ENCODE results near the gene CPED1.
"Not testable (repeated sequence)": the region's sequence is repeated elsewhere in the genome, so short reads cannot be mapped to it uniquely, and the experiment has no call there.

Gene CPED1

GRCh38 chr7:121172484-121172883 lies 184.0 kb downstream of the CPED1 start:
- no peak for DNase-seq (ENCODE audit: low read depth in 4 of 4, low spot score in 1 of 4)

- no peak for DNase-seq (ENCODE audit: low read depth in 4 of 4, low spot score in 1 of 4)
These were observed 187.3 kb downstream of the CPED1 start for GRCh38 chr7:121175826-121176225.

GRCh38 chr7:121178452-121178851 lies 189.9 kb downstream of the CPED1 start:
- no peak for DNase-seq (ENCODE audit: low read depth in 4 of 4, low spot score in 1 of 4)

- no peak for DNase-seq (ENCODE audit: low read depth in 4 of 4, low spot score in 1 of 4)
These were observed 190.5 kb downstream of the CPED1 start for GRCh38 chr7:121178869-121179497.

- no peak for DNase-seq (ENCODE audit: low read depth in 4 of 4, low spot score in 1 of 4)
These were observed 192.0 kb downstream of the CPED1 start for GRCh38 chr7:121180436-121181063.

- DNase-seq (ENCODE audit: low read depth in 4 of 4, low spot score in 1 of 4): no peak
These were observed 192.8 kb downstream of the CPED1 start for GRCh38 chr7:121181357-121181756.

GRCh38 chr7:121182281-121182680 lies 193.8 kb downstream of the CPED1 start:
- DNase-seq (ENCODE audit: low read depth in 4 of 4, low spot score in 1 of 4): no peak

- DNase-seq (ENCODE audit: low read depth in 4 of 4, low spot score in 1 of 4): no peak
These were observed 194.4 kb downstream of the CPED1 start for GRCh38 chr7:121182902-121183301.

- not testable (repeated sequence) for DNase-seq (ENCODE audit: low read depth in 4 of 4, low spot score in 1 of 4)
These were observed 195.4 kb downstream of the CPED1 start for GRCh38 chr7:121183883-121184282.

- DNase-seq (ENCODE audit: low read depth in 4 of 4, low spot score in 1 of 4): no peak
These were observed 198.2 kb downstream of the CPED1 start for GRCh38 chr7:121186746-121187145.

GRCh38 chr7:121187222-121187621 lies 198.7 kb downstream of the CPED1 start:
- DNase-seq (ENCODE audit: low read depth in 4 of 4, low spot score in 1 of 4): no peak

- no peak for DNase-seq (ENCODE audit: low read depth in 4 of 4, low spot score in 1 of 4)
These were observed 199.2 kb downstream of the CPED1 start for GRCh38 chr7:121187676-121188075.

- DNase-seq (ENCODE audit: low read depth in 4 of 4, low spot score in 1 of 4): no peak
These were observed 204.3 kb downstream of the CPED1 start for GRCh38 chr7:121192834-121193233.

GRCh38 chr7:121195010-121195409 lies 206.5 kb downstream of the CPED1 start:
- no peak for DNase-seq (ENCODE audit: low read depth in 4 of 4, low spot score in 1 of 4)

GRCh38 chr7:121195874-121196273 lies 207.4 kb downstream of the CPED1 start:
- no peak for DNase-seq (ENCODE audit: low read depth in 4 of 4, low spot score in 1 of 4)

GRCh38 chr7:121196286-121196685 lies 207.8 kb downstream of the CPED1 start:
- no peak for DNase-seq (ENCODE audit: low read depth in 4 of 4, low spot score in 1 of 4)

- no peak for DNase-seq (ENCODE audit: low read depth in 4 of 4, low spot score in 1 of 4)
These were observed 208.9 kb downstream of the CPED1 start for GRCh38 chr7:121197455-121197854.

GRCh38 chr7:121198502-121198901 lies 210.0 kb downstream of the CPED1 start:
- no peak for DNase-seq (ENCODE audit: low read depth in 4 of 4, low spot score in 1 of 4)

- DNase-seq (ENCODE audit: low read depth in 4 of 4, low spot score in 1 of 4): no peak
These were observed 213.6 kb downstream of the CPED1 start for GRCh38 chr7:121202125-121202524.

GRCh38 chr7:121202834-121203233 lies 214.3 kb downstream of the CPED1 start:
- DNase-seq (ENCODE audit: low read depth in 4 of 4, low spot score in 1 of 4): no peak

GRCh38 chr7:121204537-121204936 lies 216.0 kb downstream of the CPED1 start:
- no peak for DNase-seq (ENCODE audit: low read depth in 4 of 4, low spot score in 1 of 4)

- DNase-seq (ENCODE audit: low read depth in 4 of 4, low spot score in 1 of 4): no peak
These were observed 217.3 kb downstream of the CPED1 start for GRCh38 chr7:121205777-121206176.

- no peak for DNase-seq (ENCODE audit: low read depth in 4 of 4, low spot score in 1 of 4)
These were observed 222.7 kb downstream of the CPED1 start for GRCh38 chr7:121211253-121211652.

Measured in stimulated activated CD4-positive, alpha-beta T cell treated with anti-CD3 and anti-CD28 coated beads, Interleukin-1b, Interleukin-23, amount 100 ng/mL, for 24 hours (primary cell).